Activated T-cell treated with anti-CD3 and anti-CD28 coated beads for 24 hours (primary cell): Measurements from ENCODE around the gene NGEF.

Source experiments
- DNase-seq: peaks from one replicate; pipeline ENCODE4 v3.0.0-alpha.2; 2020; ENCODE audit warnings: low read depth

The NGEF gene

GRCh38 chr2:232997749-232998665 is 15.0 kb downstream of the NGEF start:
- DNase-seq: no peak

GRCh38 chr2:232994446-232994845 is 18.6 kb downstream of the NGEF start:
- DNase-seq: no peak

- DNase-seq: no peak
These were observed 19.7 kb downstream of the NGEF start for GRCh38 chr2:232993231-232993821.

DNA sequence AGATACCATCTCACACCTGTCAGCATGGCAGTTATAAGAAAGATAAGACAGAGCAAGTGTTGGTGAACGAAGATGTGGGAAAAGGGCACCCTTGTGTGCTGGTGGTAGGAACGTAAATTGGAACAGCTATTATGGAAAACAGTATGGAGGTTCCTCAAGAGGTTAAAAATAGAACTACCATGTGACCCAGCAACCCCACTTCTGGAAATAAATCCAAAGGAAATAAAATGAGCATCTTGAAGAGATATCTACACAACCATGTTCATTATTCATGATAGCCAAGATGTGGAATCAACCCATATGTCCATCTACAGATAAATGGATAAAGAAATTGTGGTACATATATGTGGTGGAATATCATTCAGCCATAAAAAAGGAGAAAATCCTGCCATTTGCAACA is 26.9 kb downstream of the NGEF start:
- DNase-seq: no peak

DNA sequence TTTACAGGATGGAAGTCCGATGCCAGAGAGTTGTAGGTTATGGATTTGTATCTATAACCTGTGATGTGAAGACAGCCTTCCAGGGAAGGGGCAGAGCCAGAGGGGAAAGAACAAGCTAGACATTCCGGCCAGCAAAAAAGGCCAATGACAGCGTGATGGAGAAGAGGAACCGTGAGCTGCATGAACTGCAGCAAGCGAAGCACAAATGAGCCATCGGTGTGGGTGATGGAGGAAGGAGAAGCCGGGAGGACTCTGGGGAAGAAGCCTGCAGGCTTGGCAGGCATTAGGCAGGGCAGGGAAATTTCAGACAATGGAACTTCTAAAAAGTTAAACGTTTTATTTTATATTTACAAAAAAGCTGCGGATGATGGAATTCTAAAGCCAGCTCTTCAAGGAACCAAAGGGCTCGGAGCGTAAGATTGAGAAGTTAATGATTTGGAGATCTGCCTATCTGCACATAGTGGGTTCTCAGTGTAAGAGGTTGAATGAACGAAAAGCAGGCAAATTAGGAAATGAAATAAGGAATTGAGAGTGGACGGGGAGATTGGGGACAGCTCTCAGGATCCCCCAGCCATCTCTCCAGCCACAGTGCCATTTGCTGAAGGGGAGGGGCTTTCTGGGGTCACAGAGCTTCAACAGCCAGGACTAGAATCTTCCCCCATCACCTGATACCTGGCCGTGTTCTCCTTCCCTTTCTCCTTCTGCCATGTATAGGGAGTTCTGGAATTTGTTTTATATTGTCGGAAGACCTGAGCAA is 28.4 kb downstream of the NGEF start:
- no peak for DNase-seq

DNA sequence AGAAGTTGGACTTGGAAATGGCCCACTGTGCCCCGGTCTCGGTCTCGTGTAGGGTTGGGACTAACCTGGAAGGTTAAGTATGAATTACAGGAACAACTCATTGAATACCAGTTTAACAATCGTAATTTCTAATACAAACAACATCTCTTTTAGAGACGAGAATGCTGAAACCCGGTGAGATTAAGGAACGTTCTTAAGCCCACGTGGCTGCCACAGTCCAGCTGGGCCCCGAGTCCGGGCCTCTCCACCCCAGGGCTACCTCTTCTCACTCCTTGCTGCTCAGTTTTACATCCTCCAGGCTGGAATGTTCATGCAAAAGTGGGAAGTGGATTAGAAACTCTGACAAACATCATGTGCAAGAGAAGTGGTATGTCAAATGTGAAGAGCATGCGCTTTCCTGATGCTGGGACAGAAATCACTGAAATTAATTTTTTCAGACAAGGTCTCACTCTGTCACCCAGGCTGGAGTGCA is 29.4 kb downstream of the NGEF start:
- DNase-seq: no peak

GRCh38 chr2:232982926-232983668 is 30.0 kb downstream of the NGEF start:
- DNase-seq: no peak

- DNase-seq: no peak
These were observed 31.2 kb downstream of the NGEF start for GRCh38 chr2:232981767-232982360.

DNA sequence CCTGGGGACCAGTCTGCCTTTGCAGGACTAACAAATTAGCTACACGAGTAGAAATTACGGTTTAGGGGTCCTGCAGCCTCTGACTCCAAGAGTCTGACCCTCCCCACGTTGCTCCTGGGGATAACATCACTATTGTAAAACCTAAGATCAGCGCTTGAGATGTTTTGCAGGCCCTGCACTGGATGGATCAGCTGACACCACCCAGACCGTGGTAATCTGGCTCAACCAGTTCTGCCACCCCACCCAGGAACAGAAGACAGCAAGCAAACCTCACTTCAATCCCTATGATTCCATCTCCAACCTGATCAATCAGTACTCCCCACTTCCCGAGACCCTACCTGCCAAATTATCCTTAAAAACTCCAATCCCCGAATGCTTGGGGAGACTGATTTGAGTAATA is 31.7 kb downstream of the NGEF start:
- DNase-seq: no peak

GRCh38 chr2:232980683-232981082 is 32.4 kb downstream of the NGEF start:
- DNase-seq: no peak

DNA sequence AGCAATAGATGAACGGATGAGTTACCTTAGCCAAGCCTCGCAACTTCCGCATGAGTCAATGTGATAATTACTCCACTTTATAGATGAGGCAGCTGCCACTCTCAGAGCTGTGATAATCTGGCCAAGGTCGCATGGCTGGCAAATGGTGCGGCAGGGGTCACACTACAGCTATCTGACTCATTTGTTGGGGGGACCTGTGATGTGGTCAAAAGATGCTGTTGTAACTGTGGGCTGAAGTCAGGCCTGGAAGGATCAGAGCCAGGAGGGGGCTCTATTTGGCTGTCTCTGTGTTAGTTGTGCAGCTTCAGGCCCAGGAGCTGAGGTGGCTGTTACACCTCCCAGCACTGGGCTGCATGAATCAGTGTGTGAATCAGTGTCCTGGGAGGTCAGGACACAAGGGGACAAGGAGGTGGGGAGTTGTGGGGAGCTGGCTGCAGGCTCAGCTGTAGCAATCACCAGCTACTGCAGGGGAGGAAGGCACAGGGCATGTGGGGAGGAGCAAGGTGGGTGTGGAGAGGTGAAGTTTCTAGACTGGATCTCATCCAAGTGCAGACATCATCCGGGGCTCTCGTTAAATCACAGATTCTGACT is 33.1 kb downstream of the NGEF start:
- DNase-seq: no peak

DNA sequence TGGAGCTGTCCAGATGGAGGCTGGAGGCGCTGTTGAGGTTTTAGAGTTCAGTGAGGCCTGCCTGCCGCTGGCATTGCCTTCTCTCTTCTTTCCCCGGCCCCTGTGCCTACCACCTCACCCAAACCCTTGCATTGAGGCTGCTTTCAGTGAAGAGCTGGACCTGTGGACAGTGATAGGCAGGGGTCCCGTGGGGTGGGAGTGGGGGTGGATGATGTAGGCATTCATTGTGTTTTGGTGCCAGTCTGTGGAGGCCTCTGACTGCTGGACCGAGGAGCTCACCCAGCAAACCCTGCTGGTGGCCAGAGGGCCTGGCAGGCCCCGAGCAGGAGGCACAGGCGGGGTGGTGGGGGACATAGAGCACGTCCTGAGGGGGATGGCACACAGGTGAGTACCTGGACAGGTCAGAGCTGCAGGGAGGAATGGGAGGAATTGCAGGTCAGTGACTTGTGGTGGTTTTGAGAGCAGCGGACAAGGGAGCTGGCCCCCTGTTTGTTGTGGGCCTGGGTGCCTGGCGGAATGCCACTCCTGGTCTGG is 35.6 kb downstream of the NGEF start:
- DNase-seq: no peak

- no peak for DNase-seq
These were observed 36.2 kb downstream of the NGEF start for GRCh38 chr2:232976666-232977437.

GRCh38 chr2:232976176-232976575 is 36.9 kb downstream of the NGEF start:
- DNase-seq: no peak

DNA sequence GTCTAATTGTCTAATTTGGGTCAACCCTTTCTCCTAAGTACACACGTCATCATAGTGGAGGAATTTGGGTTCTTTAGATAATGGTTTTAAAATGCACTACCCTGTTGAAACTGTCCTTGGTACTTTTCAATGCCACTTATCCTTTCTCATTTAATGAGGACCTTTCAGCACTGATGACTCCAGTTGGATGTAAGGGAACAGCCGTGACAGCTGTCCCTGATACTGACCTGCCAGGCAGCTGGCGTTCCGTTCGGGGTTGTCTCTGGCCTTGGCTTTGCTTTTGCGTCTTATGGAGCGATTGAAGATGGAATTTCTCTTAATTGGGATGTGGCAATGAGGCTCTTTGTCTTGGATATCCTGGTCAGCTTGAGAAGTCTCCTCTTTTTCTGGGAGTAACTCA is 38.7 kb downstream of the NGEF start:
- DNase-seq: no peak

DNA sequence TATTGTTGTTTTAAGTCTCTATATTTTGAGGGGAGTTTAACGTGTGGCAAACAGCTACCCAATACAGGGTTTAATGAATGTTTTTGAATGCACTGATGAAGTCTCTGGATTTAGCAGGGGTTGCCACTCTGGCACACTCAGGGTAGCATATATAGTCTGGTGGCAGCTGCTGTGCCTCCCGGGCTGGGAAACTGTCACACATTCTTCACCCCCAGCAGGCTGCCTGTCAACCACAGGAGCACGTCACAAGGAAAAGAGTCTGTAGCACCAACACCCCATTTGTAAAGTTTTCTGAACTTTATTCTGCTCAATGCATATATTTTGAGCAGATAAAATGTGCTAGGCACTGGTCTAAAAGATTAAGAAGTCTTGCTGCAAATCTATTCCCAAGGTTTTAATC is 39.3 kb downstream of the NGEF start:
- no peak for DNase-seq

- no peak for DNase-seq
These were observed 39.9 kb downstream of the NGEF start for GRCh38 chr2:232973011-232973735.

DNA sequence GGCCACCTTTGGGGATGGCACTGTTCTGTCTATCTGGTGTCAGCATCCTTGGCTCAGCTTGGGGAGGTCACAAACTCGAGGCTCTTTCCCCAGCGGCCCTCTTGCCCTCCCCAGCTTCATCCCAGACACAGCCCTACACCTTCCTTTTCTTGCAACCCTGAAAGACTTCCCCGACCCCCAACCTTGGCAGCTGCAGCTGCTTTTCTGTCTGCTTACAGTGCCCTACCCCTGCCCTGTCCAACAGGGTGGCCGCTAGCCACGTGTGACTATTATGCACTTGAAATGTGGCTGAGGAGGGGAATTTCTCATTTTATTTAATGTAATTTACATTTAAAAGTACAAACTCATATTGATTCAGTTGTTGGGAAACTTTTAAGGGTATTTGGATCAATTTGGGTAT is 41.3 kb downstream of the NGEF start:
- no peak for DNase-seq

DNA sequence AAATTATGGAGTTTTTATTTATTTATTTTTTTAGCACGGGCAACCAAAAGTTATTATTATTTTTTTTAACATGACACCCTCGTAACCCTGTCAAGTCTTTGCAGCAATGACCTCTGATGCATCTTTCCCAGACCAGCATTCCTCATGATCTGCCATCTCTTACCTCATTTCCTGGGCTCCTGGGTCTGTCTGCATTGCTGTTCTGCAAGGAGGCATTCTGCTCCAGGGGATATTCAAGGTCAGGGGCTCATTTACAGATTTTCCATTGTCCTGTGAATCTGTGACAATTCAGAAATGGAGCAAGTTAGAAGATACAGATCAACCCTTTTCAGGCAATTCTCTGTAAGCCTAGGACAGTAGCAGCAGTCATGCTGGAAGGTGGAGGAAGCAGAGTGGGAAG is 43.0 kb downstream of the NGEF start:
- DNase-seq: no peak

DNA sequence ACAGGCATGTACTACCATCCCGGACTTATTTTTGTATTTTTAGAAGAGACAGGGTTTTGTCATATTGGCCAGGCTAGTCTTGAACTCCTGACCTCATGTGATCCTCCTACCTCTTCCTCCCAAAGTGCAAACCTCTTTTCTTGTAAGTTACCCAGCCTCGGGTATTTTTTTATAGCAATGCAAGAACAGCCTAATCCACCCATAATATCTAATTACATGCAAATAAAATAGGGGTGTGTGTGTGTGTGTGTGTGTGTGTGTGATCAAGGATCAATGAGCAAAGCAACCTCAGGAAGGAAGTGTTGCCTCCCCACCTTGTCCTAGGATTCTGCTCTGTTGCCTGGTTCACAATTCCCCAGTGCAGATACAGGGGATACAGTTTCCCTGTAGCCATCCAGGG is 45.6 kb downstream of the NGEF start:
- no peak for DNase-seq
